Measurements from ENCODE around the gene ST3GAL3.

GRCh38 chr1:43978264-43978550 is 270.9 kb downstream of the ST3GAL3 start:
- TF ChIP-seq CTCF (IDR thresholded peaks at IDR 0.05): no peak
- no peak for TF ChIP-seq POLR2AphosphoS5 (IDR thresholded peaks at IDR 0.05)
